NCI-H226 (cell line): Measurements from ENCODE around the gene DNM3.

ENCODE experiments used
- DNase-seq: peaks from one replicate; pipeline ENCODE4 v3.0.0-alpha.2; 2015

Gene DNM3

DNA sequence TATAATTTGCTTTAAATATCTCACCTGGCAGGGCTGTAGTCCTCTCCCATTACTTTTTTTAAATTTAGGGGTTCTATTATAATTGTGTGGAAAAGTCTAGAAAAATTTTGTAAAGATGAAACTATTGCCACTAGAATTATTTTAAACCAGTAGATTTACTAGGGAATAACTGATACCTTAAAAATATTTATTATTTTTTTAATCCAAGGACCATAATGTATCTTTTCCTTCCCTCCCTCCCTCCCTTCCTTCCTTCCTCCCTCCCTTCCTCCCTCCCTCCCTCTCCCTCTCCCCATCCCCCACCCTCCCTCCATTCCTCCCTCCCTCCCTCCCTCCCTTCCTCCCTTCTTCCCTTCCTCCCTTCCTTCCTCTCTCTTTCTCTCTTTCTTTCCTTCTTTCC is 90.5 kb downstream of the DNM3 start:
- DNase-seq = no peak

- no peak for DNase-seq
Measured at GRCh38 chr1:171934664-171935063, 93.4 kb downstream of the DNM3 start.

- DNase-seq = no peak
Measured at GRCh38 chr1:171935086-171935485, 93.8 kb downstream of the DNM3 start.

- no peak for DNase-seq
Measured at GRCh38 chr1:171935664-171936063, 94.4 kb downstream of the DNM3 start.

- no peak for DNase-seq
Measured at GRCh38 chr1:171937938-171938337, 96.6 kb downstream of the DNM3 start.

GRCh38 chr1:171939740-171940139 is 98.4 kb downstream of the DNM3 start:
- DNase-seq = no peak

- DNase-seq = no peak
Measured at GRCh38 chr1:171940368-171940767, 99.1 kb downstream of the DNM3 start.

DNA sequence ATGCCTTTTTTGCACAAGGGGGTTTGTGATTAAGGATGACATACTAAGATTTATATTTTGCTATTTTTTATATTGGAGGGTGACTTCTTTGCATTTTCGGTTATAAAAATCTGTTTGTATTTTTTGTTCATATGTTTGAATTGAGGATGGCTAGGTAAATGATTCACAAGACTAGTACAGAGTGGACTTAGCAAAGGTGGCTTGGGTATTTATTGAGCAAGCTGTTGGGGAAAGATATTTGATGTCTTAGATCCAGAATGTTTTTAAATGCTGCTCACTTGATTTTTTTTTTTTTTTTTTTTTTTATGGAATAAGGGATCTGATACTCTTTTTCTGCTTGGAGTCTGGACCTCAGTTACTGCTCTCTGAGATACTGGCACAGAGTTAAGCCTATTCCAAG is 100.6 kb downstream of the DNM3 start:
- DNase-seq = no peak

GRCh38 chr1:171943973-171944561 is 102.8 kb downstream of the DNM3 start:
- no peak for DNase-seq

GRCh38 chr1:171948511-171948910 is 107.2 kb downstream of the DNM3 start:
- DNase-seq = peak; percentile 44

GRCh38 chr1:171949316-171949715 is 108.0 kb downstream of the DNM3 start:
- DNase-seq = no peak

GRCh38 chr1:171953835-171954234 is 112.5 kb downstream of the DNM3 start:
- no peak for DNase-seq

DNA sequence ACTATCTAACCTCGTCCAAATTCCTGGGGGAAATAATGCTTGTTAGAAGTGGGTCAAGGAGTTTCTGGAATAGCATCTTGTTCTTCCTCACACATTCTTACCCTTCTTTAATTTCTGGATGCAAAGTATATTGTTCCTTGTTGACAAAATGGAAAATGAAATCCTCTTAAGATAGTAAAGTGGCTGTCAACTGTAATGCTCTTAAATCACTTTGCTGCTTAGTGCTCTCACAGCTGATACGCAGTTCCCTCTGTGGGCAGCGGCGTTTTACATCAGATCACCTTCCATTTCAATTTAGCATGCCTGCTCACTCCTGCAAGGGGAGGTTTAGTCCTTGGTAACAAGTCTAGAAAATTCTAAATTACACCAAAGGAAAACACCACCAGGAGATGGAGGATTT is 113.1 kb downstream of the DNM3 start:
- DNase-seq = no peak

GRCh38 chr1:171961861-171962260 is 120.6 kb downstream of the DNM3 start:
- no peak for DNase-seq

DNA sequence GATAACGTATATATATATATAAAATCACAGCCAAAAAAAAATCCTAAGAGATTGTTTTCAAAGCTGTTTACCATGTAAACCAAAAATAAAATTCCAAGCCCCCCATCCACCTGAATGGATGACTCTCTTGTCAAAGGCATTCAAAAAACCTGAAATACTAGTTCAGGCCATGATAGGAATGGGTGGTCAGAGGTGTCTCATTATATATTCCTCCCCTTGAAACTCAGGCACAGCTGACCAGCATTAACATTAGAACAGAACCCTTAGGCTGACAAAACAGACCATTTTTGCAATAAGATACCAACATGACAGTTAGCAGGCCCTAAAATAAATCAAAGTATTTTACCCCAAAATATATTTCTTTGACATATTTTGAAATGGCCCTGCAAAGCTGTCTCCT is 122.5 kb downstream of the DNM3 start:
- no peak for DNase-seq

GRCh38 chr1:171965777-171966176 is 124.5 kb downstream of the DNM3 start:
- DNase-seq = peak; percentile 48

- no peak for DNase-seq
Measured at GRCh38 chr1:171966426-171967220, 125.3 kb downstream of the DNM3 start.

DNA sequence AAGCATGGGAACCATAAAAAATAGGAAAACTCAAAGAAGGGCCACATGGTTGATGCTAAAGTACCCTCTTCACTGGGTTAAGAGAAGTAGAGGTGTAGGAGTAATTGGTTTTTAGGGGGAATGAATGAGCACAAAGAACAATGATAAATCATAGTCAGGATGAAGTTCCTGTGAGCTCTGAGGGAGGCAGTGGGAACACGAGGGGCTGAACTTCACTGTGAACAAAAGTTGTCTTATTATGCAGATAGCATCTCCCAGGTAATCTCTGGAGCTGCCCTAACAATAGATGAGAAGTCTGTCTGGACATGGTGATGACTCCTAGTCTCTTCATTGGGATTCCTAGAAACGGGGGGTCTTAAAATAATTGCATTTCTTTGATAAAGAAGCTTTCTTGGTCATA is 127.9 kb downstream of the DNM3 start:
- no peak for DNase-seq

DNA sequence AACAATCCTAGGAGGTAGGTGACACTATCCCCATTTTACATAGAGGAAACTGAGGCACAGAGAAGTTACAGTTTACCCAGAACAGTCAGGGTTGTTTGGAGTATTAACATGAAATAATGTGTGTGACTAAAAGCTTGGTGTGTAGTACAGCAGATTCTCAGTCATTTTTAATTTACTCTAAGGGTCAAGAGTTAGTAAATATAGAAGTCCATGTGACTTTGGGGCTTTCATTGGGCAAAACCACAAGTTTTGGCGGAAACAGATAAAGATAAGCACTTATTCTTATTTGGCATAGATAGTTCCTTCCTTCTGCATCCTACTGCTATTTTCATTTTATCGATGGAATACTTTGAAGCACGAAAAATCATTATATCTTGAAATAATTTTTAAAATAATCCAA is 128.5 kb downstream of the DNM3 start:
- DNase-seq = no peak

GRCh38 chr1:171972846-171973245 is 131.5 kb downstream of the DNM3 start:
- DNase-seq = no peak

DNA sequence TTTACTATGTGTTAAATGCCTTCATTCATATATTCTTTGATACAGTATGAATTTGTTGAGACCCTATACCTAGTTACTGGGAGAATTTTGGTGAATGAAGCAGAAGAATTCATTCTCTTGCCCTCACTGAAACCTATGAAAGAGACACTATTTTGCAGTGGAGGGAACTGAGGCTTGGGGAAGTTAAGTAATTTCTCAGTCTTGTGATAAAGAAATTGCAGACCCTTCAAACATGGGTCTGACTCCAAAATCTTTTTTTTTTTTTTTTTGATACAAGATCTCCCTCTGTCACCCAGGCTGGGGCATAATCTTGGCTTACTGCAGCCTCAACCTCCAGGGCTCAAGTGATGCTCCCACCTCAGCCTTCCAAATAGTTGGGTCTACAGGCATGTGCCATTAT is 132.1 kb downstream of the DNM3 start:
- DNase-seq = no peak

DNA sequence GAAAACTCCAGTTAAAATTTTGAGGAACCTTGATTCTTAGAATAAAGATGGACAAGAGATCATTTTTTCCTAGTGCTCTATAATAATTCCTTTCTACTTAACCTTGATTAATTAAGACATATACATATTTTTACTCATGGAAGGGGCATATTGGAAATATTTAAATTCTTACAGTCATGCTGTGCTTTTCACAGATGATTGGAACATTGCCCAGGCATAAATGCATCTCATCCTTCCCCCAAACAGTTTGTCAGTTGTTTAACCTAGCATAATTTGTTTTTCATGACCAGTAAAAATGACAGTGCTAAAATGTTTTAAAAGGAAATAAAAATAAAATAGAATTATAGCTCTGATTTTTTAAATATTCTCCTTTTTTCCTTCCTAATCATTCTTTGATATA is 140.0 kb downstream of the DNM3 start:
- DNase-seq = no peak

GRCh38 chr1:171983584-171983983 is 142.3 kb downstream of the DNM3 start:
- DNase-seq = peak; percentile 9

- no peak for DNase-seq
Measured at GRCh38 chr1:171984262-171984661, 143.0 kb downstream of the DNM3 start.
